HepG2 (cell line): ENCODE results near the gene BANK1.

Experiments
- KLF16 ChIP-seq, 2 experiments: sonication (generic) in 1 of 2; formaldehyde crosslinking in 1 of 2; IDR thresholded peaks; 2 replicates each; pipeline versions ENCODE4 v1.6.1 to v1.8.0; 2016 to 2023; ENCODE audit warnings: missing genetic modification reagents in 2 of 2, missing compliant biosample characterization in 1 of 2
- POLR2A ChIP-seq, 2 experiments: IDR thresholded peaks; 2 replicates each; pipeline ENCODE4 v1.6.1; 2011; ENCODE audit warnings: low read depth in 2 of 2, low read length in 2 of 2, mild to moderate bottlenecking in 1 of 2, moderate library complexity in 1 of 2; ENCODE audit not compliant: insufficient read depth in 1 of 2
- RAD51 ChIP-seq: fragments of 450-650 bp; IDR thresholded peaks from 2 replicates; pipeline ENCODE4 v1.6.1; 2016; ENCODE audit warnings: borderline replicate concordance
- ZFP37 ChIP-seq: sonication (generic); formaldehyde crosslinking; IDR thresholded peaks from 2 replicates; pipeline ENCODE4 v1.4.0; 2020; ENCODE audit warnings: missing genetic modification reagents, borderline replicate concordance
- ZFX ChIP-seq: sonication (generic); formaldehyde crosslinking; IDR thresholded peaks from 2 replicates; pipeline ENCODE4 v1.4.0; 2020; ENCODE audit warnings: mild to moderate bottlenecking, low read depth, missing genetic modification reagents, moderate library complexity
- ZIK1 ChIP-seq: sonication (generic); formaldehyde crosslinking; IDR thresholded peaks from 2 replicates; pipeline ENCODE4 v1.5.0; 2020; ENCODE audit warnings: mild to moderate bottlenecking, low read depth, missing genetic modification reagents, borderline replicate concordance
- ZNF468 ChIP-seq: sonication (generic); formaldehyde crosslinking; IDR thresholded peaks from 2 replicates; pipeline ENCODE4 v1.8.0; 2022; ENCODE audit warnings: mild to moderate bottlenecking, moderate library complexity, missing genetic modification reagents
- ZNF713 ChIP-seq: sonication (generic); formaldehyde crosslinking; IDR thresholded peaks from 2 replicates; pipeline ENCODE4 v1.4.0; 2020; ENCODE audit warnings: mild to moderate bottlenecking, missing genetic modification reagents
- ZSCAN29 ChIP-seq: sonication (generic); formaldehyde crosslinking; conservative IDR thresholded peaks from 2 replicates; pipeline ENCODE4 v1.4.0; 2020; ENCODE audit warnings: mild to moderate bottlenecking, missing genetic modification reagents

GRCh38 chr4:101846550-101846949, 56.0 kb downstream of the BANK1 start:
- TF ChIP-seq ZNF468 (CRISPR knock-in tag): no peak
- TF ChIP-seq ZIK1: no peak
- no peak for TF ChIP-seq ZSCAN29 (CRISPR knock-in tag)
- TF ChIP-seq ZNF713: no peak
- TF ChIP-seq RAD51: no peak
- no peak for TF ChIP-seq ZFX (CRISPR knock-in tag)
- no peak for TF ChIP-seq KLF16 (CRISPR knock-in tag; IDR thresholded peaks at IDR 0.05)
- TF ChIP-seq ZFP37 (CRISPR knock-in tag): no peak
- TF ChIP-seq POLR2A (IDR thresholded peaks at IDR 0.05; ENCODE audit: insufficient read depth in 1 of 2, low read depth in 2 of 2, low read length in 2 of 2): no peak
